ENCODE results near the gene MTX1.
"Not testable (repeated sequence)": the region's sequence is repeated elsewhere in the genome, so short reads cannot be mapped to it uniquely, and the experiment has no call there.

MTX1 gene, protein sequence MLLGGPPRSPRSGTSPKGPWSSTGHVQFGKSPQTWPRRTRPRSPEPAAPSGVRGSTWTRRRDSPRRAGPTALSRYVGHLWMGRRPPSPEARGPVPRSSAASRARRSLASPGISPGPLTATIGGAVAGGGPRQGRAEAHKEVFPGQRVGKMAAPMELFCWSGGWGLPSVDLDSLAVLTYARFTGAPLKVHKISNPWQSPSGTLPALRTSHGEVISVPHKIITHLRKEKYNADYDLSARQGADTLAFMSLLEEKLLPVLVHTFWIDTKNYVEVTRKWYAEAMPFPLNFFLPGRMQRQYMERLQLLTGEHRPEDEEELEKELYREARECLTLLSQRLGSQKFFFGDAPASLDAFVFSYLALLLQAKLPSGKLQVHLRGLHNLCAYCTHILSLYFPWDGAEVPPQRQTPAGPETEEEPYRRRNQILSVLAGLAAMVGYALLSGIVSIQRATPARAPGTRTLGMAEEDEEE

DNA sequence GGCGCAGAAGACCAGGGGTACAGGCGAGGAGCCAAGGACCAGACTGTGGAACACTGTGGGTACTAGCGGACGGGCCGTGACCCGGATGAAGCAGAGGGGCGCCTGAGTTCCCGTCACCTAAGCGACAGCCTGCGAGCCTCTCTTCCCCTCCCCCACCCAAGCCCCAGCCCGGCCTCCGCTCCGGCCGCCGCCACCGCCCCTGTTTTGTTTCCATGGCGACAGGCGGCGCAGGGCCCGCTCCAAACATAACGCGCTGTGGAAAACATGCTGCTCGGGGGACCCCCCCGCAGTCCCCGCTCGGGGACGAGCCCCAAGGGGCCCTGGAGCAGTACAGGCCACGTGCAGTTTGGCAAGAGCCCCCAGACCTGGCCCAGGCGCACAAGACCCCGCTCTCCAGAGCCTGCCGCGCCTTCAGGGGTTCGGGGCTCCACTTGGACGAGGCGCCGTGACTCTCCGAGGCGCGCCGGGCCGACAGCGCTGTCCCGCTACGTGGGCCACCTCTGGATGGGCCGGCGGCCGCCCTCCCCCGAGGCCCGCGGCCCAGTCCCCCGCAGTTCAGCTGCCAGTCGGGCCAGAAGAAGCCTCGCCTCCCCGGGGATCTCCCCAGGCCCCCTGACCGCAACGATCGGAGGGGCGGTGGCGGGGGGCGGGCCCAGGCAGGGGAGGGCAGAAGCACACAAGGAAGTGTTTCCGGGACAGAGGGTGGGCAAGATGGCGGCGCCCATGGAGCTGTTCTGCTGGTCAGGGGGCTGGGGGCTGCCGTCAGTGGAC lies at the start of gene MTX1:
TSS of gene MTX1 (plus strand) at position 155 of the 771 bp plus-strand sequence. CDS start at position 265, 110 bp downstream.
- H3K4me1 ChIP-seq (ENCODE audit: control insufficient read depth in 5 of 5, insufficient read depth in 5 of 5, low read length in 5 of 5), result peaks cover 8 to 30% (median 28%) of the 10 kb centered on the region in 5 donors
- H3K27me3 ChIP-seq (ENCODE audit: control insufficient read depth in 5 of 5, insufficient read depth in 4 of 5, low read length in 5 of 5), result no peaks in the 10 kb centered on the region
- H3K4me3 ChIP-seq (ENCODE audit: low read depth in 1 of 5, low read length in 5 of 5), result peak within 1 kb of the TSS; percentile 78 to 97 (median 94)
- peak within 1 kb of the TSS; percentile 90 to 97 (median 94) for H3K9ac ChIP-seq (ENCODE audit: low read length in 5 of 5)
- H3K9me3 ChIP-seq (ENCODE audit: control insufficient read depth in 5 of 5, low read length in 5 of 5), result no peaks in the 10 kb centered on the region
- H3K27ac ChIP-seq (ENCODE audit: low read depth, low read length), result peak within 1 kb of the TSS; percentile 99
- H3K36me3 ChIP-seq (ENCODE audit: control insufficient read depth in 5 of 5, insufficient read depth in 5 of 5, low read length in 5 of 5), result peaks cover 0 to 26% (median 5%) of the 10 kb centered on the region in 5 donors

DNA sequence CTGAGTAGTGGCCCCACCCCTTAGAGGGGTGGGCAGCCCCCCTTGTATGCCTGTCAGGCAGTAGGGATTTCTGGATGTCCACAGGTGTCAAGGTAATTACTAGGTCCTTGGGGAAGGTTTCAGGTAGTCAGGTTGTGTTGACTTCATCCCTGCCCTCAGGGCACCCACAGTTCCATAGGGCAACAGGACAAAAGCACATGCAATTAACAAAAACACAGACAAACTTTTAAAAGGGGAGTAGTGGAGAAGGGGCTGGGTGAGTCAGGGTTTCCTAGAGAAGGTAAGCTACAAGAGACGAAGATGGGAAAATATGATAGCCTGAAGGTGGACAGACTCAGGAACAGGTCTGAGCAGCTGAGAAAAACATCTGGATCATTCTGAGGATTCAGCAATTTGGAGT lies 49.5 kb upstream of the MTX1 start:
- no peaks in the 10 kb centered on the region for H3K36me3 ChIP-seq (ENCODE audit: control insufficient read depth in 5 of 5, insufficient read depth in 5 of 5, low read length in 5 of 5)
- no peaks in the 10 kb centered on the region for H3K4me1 ChIP-seq (ENCODE audit: control insufficient read depth in 5 of 5, insufficient read depth in 5 of 5, low read length in 5 of 5)
- no peaks in the 10 kb centered on the region for H3K9me3 ChIP-seq (ENCODE audit: control insufficient read depth in 5 of 5, low read length in 5 of 5)
- H3K27ac ChIP-seq (ENCODE audit: low read depth, low read length), result no peak overlapping the region
- no peaks in the 10 kb centered on the region for H3K27me3 ChIP-seq (ENCODE audit: control insufficient read depth in 5 of 5, insufficient read depth in 4 of 5, low read length in 5 of 5)
- no peak overlapping the region for H3K4me3 ChIP-seq (ENCODE audit: low read depth in 1 of 5, low read length in 5 of 5)
- no peak overlapping the region for H3K9ac ChIP-seq (ENCODE audit: low read length in 5 of 5)

DNA sequence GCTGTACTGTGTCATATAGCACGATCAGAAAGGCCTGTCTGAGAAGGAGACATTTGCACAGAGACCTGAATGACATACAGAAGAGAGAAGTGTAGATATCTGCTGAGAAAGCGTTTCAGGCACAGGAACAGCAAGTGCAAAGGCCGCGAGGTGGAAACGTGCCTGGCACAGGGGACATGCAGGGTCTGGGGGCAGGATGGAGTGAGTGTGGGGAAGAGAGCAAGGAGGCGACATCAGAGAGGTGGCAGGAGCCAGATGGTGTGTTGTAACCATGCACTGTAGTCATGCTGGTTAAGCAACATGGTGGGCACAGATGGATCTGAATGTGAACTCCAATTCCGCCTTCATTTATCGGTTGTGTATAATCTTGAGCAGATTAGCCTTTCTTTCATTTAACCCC lies 48.4 kb upstream of the MTX1 start:
- no peaks in the 10 kb centered on the region for H3K4me1 ChIP-seq (ENCODE audit: control insufficient read depth in 5 of 5, insufficient read depth in 5 of 5, low read length in 5 of 5)
- H3K27me3 ChIP-seq (ENCODE audit: control insufficient read depth in 5 of 5, insufficient read depth in 4 of 5, low read length in 5 of 5), result no peaks in the 10 kb centered on the region
- H3K9ac ChIP-seq (ENCODE audit: low read length in 5 of 5), result no peak overlapping the region
- H3K9me3 ChIP-seq (ENCODE audit: control insufficient read depth in 5 of 5, low read length in 5 of 5), result no peaks in the 10 kb centered on the region
- H3K27ac ChIP-seq (ENCODE audit: low read depth, low read length), result no peak overlapping the region
- H3K4me3 ChIP-seq (ENCODE audit: low read depth in 1 of 5, low read length in 5 of 5), result no peak overlapping the region
- H3K36me3 ChIP-seq (ENCODE audit: control insufficient read depth in 5 of 5, insufficient read depth in 5 of 5, low read length in 5 of 5), result no peaks in the 10 kb centered on the region

DNA sequence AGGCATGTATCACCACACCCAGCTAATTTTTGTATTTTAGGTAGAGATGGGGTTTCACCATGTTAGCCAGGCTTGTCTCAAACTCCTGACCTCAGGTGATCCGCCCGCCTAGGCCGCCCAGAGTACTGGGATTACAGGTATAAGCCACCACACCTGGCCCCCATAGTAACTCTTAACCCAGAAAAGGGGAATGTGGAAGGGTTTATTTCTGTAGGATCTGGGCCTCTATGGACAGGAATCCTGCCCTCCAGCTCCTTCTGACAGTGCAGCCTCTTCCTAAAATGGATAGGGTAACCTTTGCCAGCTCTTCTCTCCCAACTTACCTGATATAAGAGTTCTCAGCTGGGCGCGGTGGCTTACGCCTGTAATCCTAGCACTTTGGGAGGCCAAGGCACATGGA lies 45.9 kb upstream of the MTX1 start:
- H3K9me3 ChIP-seq (ENCODE audit: control insufficient read depth in 5 of 5, low read length in 5 of 5); H3K4me3 ChIP-seq (ENCODE audit: low read depth in 1 of 5, low read length in 5 of 5); H3K27me3 ChIP-seq (ENCODE audit: control insufficient read depth in 5 of 5, insufficient read depth in 4 of 5, low read length in 5 of 5); H3K27ac ChIP-seq (ENCODE audit: low read depth, low read length); H3K36me3 ChIP-seq (ENCODE audit: control insufficient read depth in 5 of 5, insufficient read depth in 5 of 5, low read length in 5 of 5); H3K9ac ChIP-seq (ENCODE audit: low read length in 5 of 5): not testable (repeated sequence)
- peaks cover 4 to 21% (median 18%) of the 10 kb centered on the region in 5 donors for H3K4me1 ChIP-seq (ENCODE audit: control insufficient read depth in 5 of 5, insufficient read depth in 5 of 5, low read length in 5 of 5)

DNA sequence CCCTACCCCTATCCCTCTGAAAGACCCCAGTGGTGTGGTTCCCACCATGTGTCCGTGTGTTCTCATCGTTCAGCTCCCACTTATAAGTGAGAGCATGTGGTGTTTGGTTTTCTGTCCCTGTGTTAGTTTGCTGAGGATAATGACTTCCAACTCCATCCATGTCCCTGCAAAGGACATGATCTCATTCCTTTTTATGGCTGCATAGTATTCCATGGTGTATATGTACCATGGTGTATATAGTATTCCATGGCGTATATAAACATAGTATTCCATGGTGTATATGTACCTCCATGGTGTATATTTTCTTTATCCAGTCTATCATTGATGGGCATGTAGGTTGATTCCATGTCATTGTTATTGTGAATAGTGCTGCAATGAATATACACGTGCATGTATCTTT lies 44.7 kb upstream of the MTX1 start:
- peaks cover 4 to 24% (median 21%) of the 10 kb centered on the region in 5 donors for H3K4me1 ChIP-seq (ENCODE audit: control insufficient read depth in 5 of 5, insufficient read depth in 5 of 5, low read length in 5 of 5)
- H3K4me3 ChIP-seq (ENCODE audit: low read depth in 1 of 5, low read length in 5 of 5); H3K36me3 ChIP-seq (ENCODE audit: control insufficient read depth in 5 of 5, insufficient read depth in 5 of 5, low read length in 5 of 5); H3K9me3 ChIP-seq (ENCODE audit: control insufficient read depth in 5 of 5, low read length in 5 of 5); H3K9ac ChIP-seq (ENCODE audit: low read length in 5 of 5); H3K27ac ChIP-seq (ENCODE audit: low read depth, low read length); H3K27me3 ChIP-seq (ENCODE audit: control insufficient read depth in 5 of 5, insufficient read depth in 4 of 5, low read length in 5 of 5): not testable (repeated sequence)

DNA sequence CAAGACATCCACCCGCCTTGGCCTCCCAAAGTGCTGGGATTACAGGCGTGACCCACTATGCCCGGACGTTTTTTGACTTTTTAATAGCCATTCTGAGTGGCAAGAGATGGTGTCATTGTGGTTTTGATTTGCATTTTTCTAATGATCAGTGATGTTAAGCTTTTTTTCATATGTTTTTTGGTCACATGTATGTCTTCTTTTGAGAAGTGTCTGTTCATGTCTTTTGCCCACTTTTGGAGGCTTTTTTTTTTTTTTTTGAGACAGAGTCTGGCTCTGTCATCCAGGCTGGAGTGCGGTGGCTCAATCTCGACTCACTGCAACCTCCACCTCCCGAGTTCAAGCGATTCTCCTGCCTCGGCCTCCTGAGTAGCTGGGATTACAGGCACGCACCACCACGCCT lies 43.9 kb upstream of the MTX1 start:
- H3K9me3 ChIP-seq (ENCODE audit: control insufficient read depth in 5 of 5, low read length in 5 of 5); H3K4me3 ChIP-seq (ENCODE audit: low read depth in 1 of 5, low read length in 5 of 5): not testable (repeated sequence)
- H3K4me1 ChIP-seq (ENCODE audit: control insufficient read depth in 5 of 5, insufficient read depth in 5 of 5, low read length in 5 of 5), result peaks cover 4 to 24% (median 21%) of the 10 kb centered on the region in 5 donors

DNA sequence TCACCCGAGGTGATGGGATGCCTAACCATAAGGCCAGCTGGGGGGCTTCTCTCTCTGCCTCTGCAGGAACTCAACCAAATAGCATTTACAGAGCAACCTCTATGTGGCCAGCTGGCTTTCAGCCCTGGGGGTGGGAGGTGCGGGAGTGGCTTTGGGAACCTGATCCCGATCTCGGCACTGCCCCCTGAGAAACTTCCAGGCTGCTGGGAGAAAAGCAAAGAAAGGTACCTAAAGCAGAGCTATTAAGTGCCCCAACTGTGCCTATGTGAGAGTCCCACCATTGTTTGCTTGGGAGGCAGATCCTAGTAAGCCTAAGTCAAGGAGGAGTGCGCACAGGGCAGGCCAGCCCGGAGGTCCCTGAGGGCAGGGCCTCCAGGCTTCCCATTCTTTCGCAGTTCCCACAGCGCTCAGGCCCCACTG lies 42.4 kb upstream of the MTX1 start:
- Histone ChIP-seq H3K4me1 (ENCODE audit: control insufficient read depth in 5 of 5, insufficient read depth in 5 of 5, low read length in 5 of 5) (peaks cover 4 to 24% (median 21%) of the 10 kb centered on the region in 5 donors), H3K9ac (ENCODE audit: low read length in 5 of 5) (peak overlapping the region in 1 of 5 donors; percentile 48), H3K4me3 (ENCODE audit: low read depth in 1 of 5, low read length in 5 of 5) (peak overlapping the region in 1 of 5 donors; percentile 1), H3K9me3 (ENCODE audit: control insufficient read depth in 5 of 5, low read length in 5 of 5) (no peaks in the 10 kb centered on the region), H3K36me3 (ENCODE audit: control insufficient read depth in 5 of 5, insufficient read depth in 5 of 5, low read length in 5 of 5) (peaks cover 3 to 20% (median 16%) of the 10 kb centered on the region in 5 donors), H3K27ac (ENCODE audit: low read depth, low read length) (peak overlapping the region; percentile 40), H3K27me3 (ENCODE audit: control insufficient read depth in 5 of 5, insufficient read depth in 4 of 5, low read length in 5 of 5) (peaks cover 0 to 8% (median 7%) of the 10 kb centered on the region in 5 donors)

More for the DNA sequence above, 43.9 kb upstream of the MTX1 start:
- H3K27ac ChIP-seq (ENCODE audit: low read depth, low read length); H3K9ac ChIP-seq (ENCODE audit: low read length in 5 of 5); H3K27me3 ChIP-seq (ENCODE audit: control insufficient read depth in 5 of 5, insufficient read depth in 4 of 5, low read length in 5 of 5): not testable (repeated sequence)
- H3K36me3 ChIP-seq (ENCODE audit: control insufficient read depth in 5 of 5, insufficient read depth in 5 of 5, low read length in 5 of 5), result peaks cover 3 to 12% (median 11%) of the 10 kb centered on the region in 5 donors

DNA sequence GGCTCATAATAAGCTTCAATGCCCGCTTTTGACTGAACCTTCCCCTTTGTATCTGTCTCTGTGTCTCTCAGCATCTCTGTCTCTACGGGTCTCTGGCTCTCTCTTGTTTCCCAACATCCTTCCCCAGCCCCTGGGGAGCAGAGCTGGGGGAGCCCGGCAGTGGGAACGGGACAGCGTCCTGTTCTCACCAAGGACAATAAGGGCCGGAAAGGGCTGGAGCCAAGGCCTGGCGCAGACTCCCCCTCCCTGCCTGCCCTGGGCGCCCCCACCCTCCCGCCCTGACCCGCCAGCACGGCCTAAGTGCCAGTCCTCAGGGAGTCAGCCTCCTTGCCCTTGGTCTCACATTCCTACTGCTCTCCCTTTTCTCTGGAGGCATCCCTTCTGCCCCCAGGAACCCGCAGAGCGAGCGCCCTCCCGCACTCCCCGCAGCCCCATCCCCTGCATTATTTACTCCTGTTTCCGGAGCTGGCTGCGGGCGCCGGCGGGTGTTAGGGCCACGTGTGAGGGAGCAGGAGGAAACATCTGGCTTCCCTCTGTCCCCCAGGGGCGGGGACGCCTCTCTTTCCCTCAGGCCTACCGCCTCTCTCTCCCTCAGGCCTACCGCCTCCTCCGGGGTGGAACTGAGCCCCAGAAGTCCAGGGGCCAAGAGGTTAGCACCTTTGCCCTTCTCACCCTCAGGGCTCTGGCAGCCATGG lies 41.9 kb upstream of the MTX1 start:
- Histone ChIP-seq H3K27ac (ENCODE audit: low read depth, low read length) (peak overlapping the region; percentile 40), H3K4me1 (ENCODE audit: control insufficient read depth in 5 of 5, insufficient read depth in 5 of 5, low read length in 5 of 5) (peaks cover 4 to 26% (median 21%) of the 10 kb centered on the region in 5 donors), H3K27me3 (ENCODE audit: control insufficient read depth in 5 of 5, insufficient read depth in 4 of 5, low read length in 5 of 5) (peaks cover 0 to 8% (median 7%) of the 10 kb centered on the region in 5 donors), H3K36me3 (ENCODE audit: control insufficient read depth in 5 of 5, insufficient read depth in 5 of 5, low read length in 5 of 5) (peaks cover 3 to 21% (median 16%) of the 10 kb centered on the region in 5 donors), H3K4me3 (ENCODE audit: low read depth in 1 of 5, low read length in 5 of 5) (peak overlapping the region in 3 of 5 donors; percentile 30 to 39 (median 37)), H3K9ac (ENCODE audit: low read length in 5 of 5) (peak overlapping the region in 1 of 5 donors; percentile 48), H3K9me3 (ENCODE audit: control insufficient read depth in 5 of 5, low read length in 5 of 5) (no peaks in the 10 kb centered on the region)

DNA sequence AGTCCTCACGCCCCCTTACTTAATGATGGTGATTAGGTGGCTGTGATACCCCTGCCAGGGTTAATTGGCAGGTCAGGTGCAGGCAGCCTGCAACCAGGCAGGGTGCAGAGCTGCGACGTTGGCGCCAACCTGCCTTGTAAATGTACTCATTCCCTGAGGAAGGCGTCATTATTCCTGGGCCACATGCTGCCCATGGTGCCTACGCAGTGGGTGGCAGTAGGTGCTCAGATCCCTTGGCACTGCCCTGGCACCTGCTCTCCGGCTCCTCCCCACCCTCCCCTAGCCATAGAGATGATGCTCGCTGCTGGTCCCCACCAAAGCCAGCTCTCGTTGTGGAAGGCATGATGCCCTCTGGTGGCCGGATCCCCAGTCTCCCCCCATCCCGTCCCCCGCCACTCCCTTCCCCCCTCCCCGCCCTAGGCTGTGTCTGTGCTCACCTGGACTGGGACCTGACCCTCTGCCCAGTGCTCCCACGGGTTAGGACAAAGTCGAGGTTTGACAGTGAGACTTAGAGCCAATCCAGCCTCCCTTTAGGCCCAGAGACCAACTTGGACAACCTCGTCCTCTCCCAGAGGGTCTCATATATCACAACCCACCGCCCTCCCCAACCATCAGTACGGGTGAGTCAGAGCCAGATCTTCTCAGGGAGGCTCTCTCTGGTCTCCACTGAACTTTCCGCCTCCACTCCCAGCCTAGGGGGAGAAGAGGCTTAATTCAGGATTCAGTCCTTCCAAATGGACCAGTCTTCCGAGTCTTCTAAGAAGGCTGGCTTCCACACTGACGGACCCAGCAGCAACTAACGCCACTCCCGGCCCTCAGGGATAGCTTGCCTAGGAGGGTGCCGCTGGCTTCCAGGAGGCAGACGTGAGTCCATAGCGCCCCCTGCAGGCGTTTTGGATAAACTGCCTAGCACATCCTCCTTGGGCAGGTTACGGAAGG lies 41.1 kb upstream of the MTX1 start:
- peak overlapping the region in 2 of 5 donors; percentile 35 for H3K9ac ChIP-seq (ENCODE audit: low read length in 5 of 5)
- peak overlapping the region in 4 of 5 donors; percentile 30 to 55 (median 39) for H3K4me3 ChIP-seq (ENCODE audit: low read depth in 1 of 5, low read length in 5 of 5)
- peaks cover 3 to 21% (median 16%) of the 10 kb centered on the region in 5 donors for H3K36me3 ChIP-seq (ENCODE audit: control insufficient read depth in 5 of 5, insufficient read depth in 5 of 5, low read length in 5 of 5)
- peak overlapping the region; percentile 44 for H3K27ac ChIP-seq (ENCODE audit: low read depth, low read length)
- H3K9me3 ChIP-seq (ENCODE audit: control insufficient read depth in 5 of 5, low read length in 5 of 5), result no peaks in the 10 kb centered on the region
- H3K4me1 ChIP-seq (ENCODE audit: control insufficient read depth in 5 of 5, insufficient read depth in 5 of 5, low read length in 5 of 5), result peaks cover 4 to 34% (median 29%) of the 10 kb centered on the region in 5 donors
- H3K27me3 ChIP-seq (ENCODE audit: control insufficient read depth in 5 of 5, insufficient read depth in 4 of 5, low read length in 5 of 5), result peaks cover 0 to 8% (median 7%) of the 10 kb centered on the region in 5 donors
